AG04450 (cell line): ENCODE results near the gene GPC5. TPM values are rescaled to one million over a fixed set of nuclear protein-coding genes. Genes with fewer than 3 reads are reported as not detected.

Experiments
- CTCF ChIA-PET: fragments of 300-600, 350-600 bp; formaldehyde crosslinking; extraction: SDS; loops from one replicate; lab custom pipeline; 2022; ENCODE audit warnings: antibody characterized with exemption, inconsistent platforms; lab: Charles Lee
- POLR2A ChIA-PET: fragments of 350-600 bp; formaldehyde crosslinking; extraction: SDS; loops from one replicate; lab custom pipeline; 2021; ENCODE audit warnings: antibody characterized with exemption, inconsistent platforms; lab: Yijun Ruan, JAX
- DNase-seq: peaks from one replicate; pipeline ENCODE4 v3.0.0-alpha.2; 2011; ENCODE audit warnings: low read depth, low spot score
- H3K27ac ChIP-seq: one replicate; pipeline ENCODE4 v1.5.1; 2012; ENCODE audit warnings: low read depth, low read length, control low read depth
- H3K27me3 ChIP-seq: one replicate; pipeline ENCODE4 v1.6.0; 2012; ENCODE audit warnings: low read length; ENCODE audit not compliant: control insufficient read depth, insufficient read depth
- H3K4me3 ChIP-seq: 2 replicates; pipeline ENCODE4 v1.5.1; 2011; ENCODE audit warnings: mild to moderate bottlenecking, low read depth, low read length, control low read depth
- H3K9me3 ChIP-seq: 2 replicates; pipeline ENCODE4 v1.5.1; 2012; ENCODE audit warnings: low read length; ENCODE audit not compliant: control insufficient read depth, insufficient read depth
- CTCF ChIP-seq: IDR thresholded peaks from 2 replicates; pipeline ENCODE4 v1.5.1; 2011; ENCODE audit warnings: low read depth, low read length, control low read depth, inconsistent platforms
- polyA plus RNA-seq: library from polyadenylated mRNA; depleted of rRNA; stranded (reverse); fragments of >200 nt; gene quantifications from 2 replicates; pipeline ENCODE4 v1.2.3, GENCODE V29; 2011

Gene GPC5
- polyA plus RNA-seq, 1 experiment: 3.6 TPM

- H3K9me3 ChIP-seq: no peaks in the 10 kb centered on the region
- DNase-seq: no peak
- ChIA-PET POLR2A (no interaction called here), CTCF (no interaction called here)
- no peak overlapping the region for H3K4me3 ChIP-seq
- H3K27ac ChIP-seq: no peak overlapping the region
- H3K27me3 ChIP-seq: no peaks in the 10 kb centered on the region
- TF ChIP-seq CTCF: no peak
Observed at GRCh38 chr13:91882918-91883317, 484.5 kb downstream of the GPC5 start.

- TF ChIP-seq CTCF: no peak
- Histone ChIP-seq H3K27me3 (no peaks in the 10 kb centered on the region), H3K4me3 (no peak overlapping the region), H3K9me3 (no peaks in the 10 kb centered on the region), H3K27ac (no peak overlapping the region)
- ChIA-PET CTCF (no interaction called here), POLR2A (no interaction called here)
- DNase-seq: no peak
Observed at GRCh38 chr13:91889641-91890040, 491.2 kb downstream of the GPC5 start.

GRCh38 chr13:91891141-91891540 is 492.7 kb downstream of the GPC5 start:
- no peak for TF ChIP-seq CTCF
- DNase-seq: no peak
- Histone ChIP-seq H3K9me3 (no peaks in the 10 kb centered on the region), H3K4me3 (no peak overlapping the region), H3K27ac (no peak overlapping the region), H3K27me3 (no peaks in the 10 kb centered on the region)
- ChIA-PET POLR2A (no interaction called here), CTCF (no interaction called here)

GRCh38 chr13:91893040-91893439 is 494.6 kb downstream of the GPC5 start:
- H3K4me3 ChIP-seq: no peak overlapping the region
- CTCF ChIA-PET: no interaction called here
- POLR2A ChIA-PET: no interaction called here
- no peaks in the 10 kb centered on the region for H3K27me3 ChIP-seq
- H3K27ac ChIP-seq: no peak overlapping the region
- H3K9me3 ChIP-seq: no peaks in the 10 kb centered on the region
- DNase-seq: no peak
- TF ChIP-seq CTCF: no peak

- CTCF ChIA-PET: no interaction called here
Observed at GRCh38 chr13:91894316-91894715, 495.9 kb downstream of the GPC5 start.

More at GRCh38 chr13:91894316-91894715, 495.9 kb downstream of the GPC5 start:
- POLR2A ChIA-PET: no interaction called here
- Histone ChIP-seq H3K27ac (no peak overlapping the region), H3K4me3 (no peak overlapping the region), H3K9me3 (no peaks in the 10 kb centered on the region), H3K27me3 (no peaks in the 10 kb centered on the region)
- no peak for DNase-seq
- TF ChIP-seq CTCF: no peak
